LNCaP clone FGC (cell line): ENCODE data around the gene TBC1D10B.

Experiments
- DNase-seq: peaks from one replicate; pipeline ENCODE4 v3.0.0-alpha.2; 2011; ENCODE audit warnings: low read depth
- H3K4me3 ChIP-seq: 2 replicates; pipeline ENCODE4 v1.5.1; 2011; ENCODE audit warnings: mild to moderate bottlenecking, low read depth, low read length, control low read depth
- CTCF ChIP-seq: IDR thresholded peaks from 2 replicates; pipeline ENCODE4 v1.5.1; 2012; ENCODE audit warnings: mild to moderate bottlenecking; ENCODE audit not compliant: control insufficient read depth, insufficient read depth; ENCODE audit errors: extremely low read depth

TBC1D10B gene

GRCh38 chr16:30380072-30380802, 9.9 kb upstream of the TBC1D10B start:
- H3K4me3 ChIP-seq: no peak overlapping the region
- no peak for DNase-seq
- no peak for TF ChIP-seq CTCF

DNA sequence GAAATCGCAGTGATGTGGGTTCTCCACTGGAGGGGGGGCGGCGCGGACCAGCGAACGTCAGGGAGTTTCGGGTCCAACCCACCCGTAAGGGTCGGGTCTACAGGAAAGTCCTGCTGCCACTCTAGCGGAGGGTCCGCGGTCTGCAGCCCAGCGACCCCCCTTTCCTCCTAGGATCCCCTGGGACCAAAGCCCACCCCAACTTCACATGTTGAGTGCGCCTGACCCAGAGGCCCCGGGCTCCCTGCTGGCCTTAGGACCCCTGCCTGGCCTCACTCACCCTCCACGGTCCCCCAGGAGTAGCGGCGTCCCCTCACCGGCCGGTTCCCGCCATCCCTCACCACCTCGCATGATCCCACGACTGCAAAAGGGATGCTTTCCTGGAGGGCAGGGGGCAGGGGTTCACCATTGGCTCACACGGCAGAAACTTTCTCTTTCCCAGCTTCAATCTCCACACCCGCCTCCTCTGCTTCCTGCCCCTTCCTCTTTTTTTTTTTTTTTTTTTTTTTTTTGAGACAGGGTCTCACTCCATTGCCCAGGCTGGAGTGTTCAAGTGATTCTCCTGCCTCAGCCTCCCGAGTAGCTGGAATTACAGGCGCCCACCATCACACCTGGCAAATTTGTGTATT, 9.0 kb upstream of the TBC1D10B start:
- peak overlapping the region; percentile 80 for H3K4me3 ChIP-seq
- no peak for DNase-seq
- TF ChIP-seq CTCF: no peak

- no peak for TF ChIP-seq CTCF
- DNase-seq: peak; percentile 89
Measured at GRCh38 chr16:30378236-30379157, 8.2 kb upstream of the TBC1D10B start.

DNA sequence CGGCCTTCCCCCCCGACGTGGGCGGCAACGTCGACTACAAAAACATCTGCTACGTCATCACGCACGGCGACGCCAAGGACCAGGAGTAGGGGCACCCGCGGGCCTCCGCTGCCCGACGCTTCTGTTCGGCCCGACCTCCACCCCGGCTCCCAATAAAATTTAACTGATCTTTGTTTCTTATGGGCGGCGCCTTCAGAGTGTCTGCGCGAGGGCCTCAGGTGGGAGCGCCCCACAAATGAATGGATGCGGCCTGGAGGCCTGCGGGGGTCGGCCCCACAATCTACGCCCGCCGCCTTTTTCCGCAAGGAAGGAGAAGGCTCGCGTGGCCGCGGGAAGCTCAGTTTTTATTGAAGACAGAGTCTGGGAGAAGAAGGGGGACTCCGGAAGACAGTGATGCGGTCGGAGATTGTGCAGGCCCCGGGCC, 7.5 kb upstream of the TBC1D10B start:
- peak overlapping the region; percentile 80 for H3K4me3 ChIP-seq
- TF ChIP-seq CTCF: no peak
- DNase-seq: peak; percentile 64

More at GRCh38 chr16:30378236-30379157, 8.2 kb upstream of the TBC1D10B start:
- H3K4me3 ChIP-seq: peak overlapping the region; percentile 80

GRCh38 chr16:30377050-30377811, 6.9 kb upstream of the TBC1D10B start:
- TF ChIP-seq CTCF: no peak
- no peak for DNase-seq
- peak overlapping the region; percentile 80 for H3K4me3 ChIP-seq

DNA sequence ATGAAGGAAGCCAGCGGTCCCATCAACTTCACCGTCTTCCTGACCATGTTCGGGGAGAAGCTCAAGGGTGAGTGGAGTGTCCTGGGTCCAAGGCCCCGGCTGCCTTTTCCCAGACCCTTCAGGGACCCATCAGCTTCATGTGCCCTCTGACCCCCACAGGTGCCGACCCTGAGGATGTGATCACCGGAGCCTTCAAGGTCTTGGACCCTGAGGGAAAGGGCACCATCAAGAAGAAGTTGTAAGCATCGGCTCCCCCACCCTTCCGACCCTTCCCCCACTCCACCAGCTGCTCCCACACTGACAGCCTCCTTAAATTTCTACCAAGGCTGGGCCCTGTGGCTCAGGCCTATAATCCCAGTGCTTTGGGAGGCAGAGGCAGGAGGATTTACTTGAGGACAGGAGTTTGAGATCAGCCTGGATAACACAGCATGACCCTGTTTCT, 6.2 kb upstream of the TBC1D10B start:
- DNase-seq: no peak
- TF ChIP-seq CTCF: no peak
- H3K4me3 ChIP-seq: no peak overlapping the region
